Ascending aorta (tissue), 2 donors: ENCODE results near the gene CCDC6. TPM values are rescaled to one million over a fixed set of nuclear protein-coding genes. Genes with fewer than 3 reads are reported as not detected.

ENCODE experiments used
- DNase-seq, 2 donors: peaks; one replicate each; pipeline ENCODE4 v3.0.0-alpha.2; 2019; ENCODE audit warnings: low spot score in 2 of 2
- H3K27ac ChIP-seq, 2 donors: fragments of 200-600 bp; sonication (generic); one replicate each; pipeline ENCODE4 v1.5.1; 2016 to 2017; ENCODE audit warnings: mild to moderate bottlenecking in 1 of 2
- H3K27me3 ChIP-seq: fragments of 200-600 bp; sonication (generic); one replicate; pipeline ENCODE4 v1.5.1; 2017
- H3K36me3 ChIP-seq, 2 donors: fragments of 200-600 bp; sonication (generic); one replicate each; pipeline ENCODE4 v1.5.1; 2016
- H3K4me1 ChIP-seq, 2 donors: fragments of 200-600 bp; sonication (generic); one replicate each; pipeline ENCODE4 v1.5.1; 2016 to 2017; ENCODE audit warnings: mild to moderate bottlenecking in 1 of 2
- H3K4me3 ChIP-seq, 2 donors: fragments of 200-600 bp; sonication (generic); one replicate each; pipeline ENCODE4 v1.5.1; 2016 to 2017; ENCODE audit warnings: mild to moderate bottlenecking in 1 of 2
- H3K9me3 ChIP-seq, 2 donors: fragments of 200-600 bp; sonication (generic); one replicate each; pipeline ENCODE4 v1.5.1; 2016
- CTCF ChIP-seq, 3 experiments: fragments of 200-600 bp in 2 of 3; fragments of 450-650 bp in 1 of 3; sonication (generic) in 2 of 3; IDR thresholded peaks; one replicate each; pipeline ENCODE4 v1.5.1; 2016 to 2019; ENCODE audit warnings: antibody characterized with exemption in 3 of 3, mild to moderate bottlenecking in 1 of 3, moderate library complexity in 1 of 3
- intact Hi-C: fragments of 100-400 bp; cut with DNase I; formaldehyde crosslinking; loops from one replicate; pipeline ENCODE4 v1.15.1; 2023
- total RNA-seq: library from RNA; depleted of rRNA; stranded (reverse); fragments of >200 nt; gene quantifications from one replicate; pipeline ENCODE4 v1.1.0, GENCODE V29; 2016

CCDC6 gene
- total RNA-seq, 1 donor from 2014 or later: 21.1 TPM

GRCh38 chr10:59867590-59867989 lies 38.8 kb downstream of the CCDC6 start:
- no peak for TF ChIP-seq CTCF (IDR thresholded peaks at IDR 0.05)
- DNase-seq: no peak
- no peaks in the 10 kb centered on the region for H3K9me3 ChIP-seq
- no peak overlapping the region for H3K4me3 ChIP-seq
- intact Hi-C loops: no loop called here
- H3K4me1 ChIP-seq: peaks cover 5 to 30% of the 10 kb centered on the region in 2 donors
- no peaks in the 10 kb centered on the region for H3K36me3 ChIP-seq
- no peak overlapping the region for H3K27ac ChIP-seq
- H3K27me3 ChIP-seq: no peaks in the 10 kb centered on the region

DNA sequence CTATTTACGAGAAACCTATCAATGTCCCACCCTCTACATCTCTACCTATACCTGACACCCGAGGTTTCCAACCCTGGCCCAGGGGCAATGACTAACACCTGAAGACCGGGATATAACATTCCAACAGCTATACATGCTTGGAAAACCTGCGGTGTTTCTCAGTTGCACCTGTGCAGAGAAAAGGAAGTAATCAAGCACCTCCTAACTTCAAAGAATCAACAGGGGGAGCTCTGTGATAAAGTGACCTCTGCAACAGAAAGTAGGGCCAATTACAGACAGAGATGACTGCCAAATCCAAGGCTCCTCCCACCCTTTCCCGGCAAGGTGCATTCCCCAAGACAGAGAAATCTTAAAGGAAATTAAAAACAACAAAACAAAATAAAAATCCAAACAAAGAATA lies 41.3 kb downstream of the CCDC6 start:
- no peak for DNase-seq
- Histone ChIP-seq H3K27ac (peak overlapping the region; percentile 46 to 59), H3K27me3 (no peaks in the 10 kb centered on the region), H3K4me3 (peak overlapping the region in 1 of 2 donors; percentile 26), H3K9me3 (no peaks in the 10 kb centered on the region), H3K4me1 (peaks cover 5 to 13% of the 10 kb centered on the region in 2 donors), H3K36me3 (no peaks in the 10 kb centered on the region)
- TF ChIP-seq CTCF (IDR thresholded peaks at IDR 0.05): peak; percentile 7 to 49 (median 35)
- intact Hi-C loops: loop anchor here (2.0 kb wide), 1 partner anchor 40 kb away; no protein-coding TSS in a partner anchor

DNA sequence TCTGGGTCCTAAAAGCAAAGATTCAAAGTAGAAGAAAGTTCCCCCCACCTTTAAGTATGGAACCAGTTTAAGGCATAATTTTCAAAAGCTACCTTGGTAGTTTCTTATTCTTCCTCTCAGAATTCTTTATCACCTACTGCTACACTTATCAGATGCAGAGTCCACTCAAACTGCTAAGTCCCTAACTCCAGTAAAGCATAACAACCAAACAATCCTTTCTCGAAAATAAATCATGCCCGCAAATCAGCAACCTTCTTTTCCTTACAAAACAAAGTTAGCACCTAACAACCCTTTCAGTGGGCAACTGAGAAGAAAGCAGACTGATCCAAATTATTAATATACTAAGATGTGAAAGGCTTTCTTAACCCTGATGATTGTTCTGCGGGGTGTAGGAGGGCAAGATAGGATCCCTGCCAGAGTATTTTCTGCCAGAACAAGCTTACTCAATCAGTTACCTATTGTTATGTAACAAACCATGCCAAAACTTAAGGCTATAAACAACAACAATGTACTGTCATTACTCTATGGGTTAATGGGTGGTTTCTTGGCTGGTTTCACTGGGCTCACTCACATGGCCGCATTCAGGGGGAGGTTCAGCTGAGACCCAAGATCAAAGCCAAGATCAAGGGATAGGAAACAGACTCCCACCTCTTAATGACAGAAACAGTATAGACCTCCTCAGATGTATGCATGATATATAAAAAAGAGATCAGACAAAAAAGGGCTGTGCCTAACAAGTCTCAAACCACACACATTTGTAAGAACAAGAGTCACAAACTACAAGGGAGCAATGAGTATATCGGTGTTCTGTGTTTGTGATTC lies 42.0 kb downstream of the CCDC6 start:
- Histone ChIP-seq H3K9me3 (no peaks in the 10 kb centered on the region), H3K27me3 (no peaks in the 10 kb centered on the region), H3K4me1 (peaks cover 5 to 8% of the 10 kb centered on the region in 2 donors), H3K27ac (peak overlapping the region; percentile 42 to 59), H3K36me3 (no peaks in the 10 kb centered on the region), H3K4me3 (no peak overlapping the region)
- intact Hi-C loops: loop anchor here (2.0 kb wide), 1 partner anchor 40 kb away; no protein-coding TSS in a partner anchor
- TF ChIP-seq CTCF (IDR thresholded peaks at IDR 0.05): no peak
- DNase-seq: no peak

GRCh38 chr10:59859570-59859969 lies 46.8 kb downstream of the CCDC6 start:
- Histone ChIP-seq H3K4me1 (peaks cover 2 to 23% of the 10 kb centered on the region in 2 donors), H3K27me3 (no peaks in the 10 kb centered on the region), H3K36me3 (no peaks in the 10 kb centered on the region), H3K9me3 (no peaks in the 10 kb centered on the region), H3K27ac (no peak overlapping the region), H3K4me3 (no peak overlapping the region)
- no peak for TF ChIP-seq CTCF (IDR thresholded peaks at IDR 0.05)
- intact Hi-C loops: no loop called here
- DNase-seq: no peak

GRCh38 chr10:59857921-59858320 lies 48.4 kb downstream of the CCDC6 start:
- intact Hi-C loops: no loop called here
- H3K27me3 ChIP-seq: no peaks in the 10 kb centered on the region
- no peak for TF ChIP-seq CTCF (IDR thresholded peaks at IDR 0.05)
- no peak overlapping the region for H3K27ac ChIP-seq
- no peaks in the 10 kb centered on the region for H3K9me3 ChIP-seq
- H3K4me3 ChIP-seq: no peak overlapping the region
- peaks cover 3 to 23% of the 10 kb centered on the region in 2 donors for H3K4me1 ChIP-seq
- no peak for DNase-seq
- no peaks in the 10 kb centered on the region for H3K36me3 ChIP-seq
